NCI-H1436 (cell line): ENCODE results near the gene ZNF652.
"Not testable (repeated sequence)": the region's sequence is repeated elsewhere in the genome, so short reads cannot be mapped to it uniquely, and the experiment has no call there.

Experiments
- DNase-seq: peaks from one replicate; lab custom pipeline; 2025; lab: John Stamatoyannopoulos, UW

The ZNF652 gene

GRCh38 chr17:49315551-49316257, 46.3 kb downstream of the ZNF652 start:
- DNase-seq = peak; percentile 79

DNA sequence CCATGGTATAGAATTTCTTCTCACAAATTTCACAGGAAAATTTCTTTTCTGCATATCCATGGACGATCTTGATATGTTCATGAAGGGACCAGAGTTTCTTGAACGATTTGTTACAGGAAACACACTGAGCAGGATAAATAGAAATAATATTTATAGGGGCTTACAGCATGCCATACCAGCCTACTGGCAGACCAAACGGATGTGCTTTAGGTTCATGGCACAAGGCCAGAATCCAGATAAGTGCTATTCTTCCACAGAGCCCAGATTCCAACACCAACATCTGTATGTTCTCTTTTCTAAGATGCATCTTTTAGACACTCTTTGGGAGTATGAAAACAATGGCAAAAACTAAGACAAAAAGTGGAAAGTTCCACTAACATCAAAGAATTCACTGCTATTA, 49.3 kb downstream of the ZNF652 start:
- no peak for DNase-seq

GRCh38 chr17:49299996-49300395, 62.1 kb downstream of the ZNF652 start:
- no peak for DNase-seq

DNA sequence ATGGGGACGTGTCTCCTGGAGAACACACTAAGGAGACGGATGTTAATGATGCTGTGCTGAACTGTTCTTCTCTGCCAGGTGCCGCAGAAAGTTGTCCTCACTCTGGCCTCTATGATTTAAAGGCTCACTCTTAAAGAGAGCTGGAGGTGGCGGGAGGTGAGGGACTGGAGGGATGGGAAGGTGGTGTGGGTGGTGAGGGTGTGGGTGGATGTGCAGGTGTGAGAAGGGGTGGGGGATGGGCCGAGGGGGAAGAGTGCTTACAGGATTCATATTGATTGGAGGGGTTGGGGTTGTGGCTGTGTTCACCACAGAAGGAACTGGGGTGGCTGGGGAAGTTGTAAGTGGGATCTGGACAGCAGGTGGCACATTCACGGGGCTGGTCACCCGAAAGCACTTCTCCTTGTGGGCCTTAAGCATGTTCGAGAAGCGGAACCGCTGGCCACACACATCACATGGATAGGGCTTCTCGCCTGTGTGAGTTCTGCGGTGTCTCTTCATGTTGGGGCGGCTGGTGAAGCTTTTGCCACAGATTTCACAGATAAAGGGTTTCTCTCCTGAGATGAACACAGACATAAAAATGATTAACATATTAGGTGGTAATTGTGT, 63.6 kb downstream of the ZNF652 start:
- no peak for DNase-seq

DNA sequence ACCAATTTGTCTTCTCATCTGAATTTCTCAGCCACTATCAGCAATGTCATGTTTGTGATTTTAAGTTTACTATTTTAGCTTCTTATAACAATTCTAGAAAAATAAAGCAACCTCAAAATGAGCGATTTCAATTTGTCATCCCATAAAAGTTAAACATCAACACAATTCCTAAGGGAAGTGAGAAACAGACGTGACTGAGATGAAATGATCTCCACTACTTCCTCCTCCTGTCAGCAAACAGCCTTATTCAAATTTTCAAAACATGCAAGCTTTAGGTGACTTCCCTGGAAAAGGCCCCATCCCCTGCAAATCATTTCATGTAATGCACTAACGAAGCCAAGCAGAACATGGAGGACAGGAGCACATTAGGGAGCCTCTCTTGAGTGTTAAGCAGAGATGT, 64.9 kb downstream of the ZNF652 start:
- no peak for DNase-seq

DNA sequence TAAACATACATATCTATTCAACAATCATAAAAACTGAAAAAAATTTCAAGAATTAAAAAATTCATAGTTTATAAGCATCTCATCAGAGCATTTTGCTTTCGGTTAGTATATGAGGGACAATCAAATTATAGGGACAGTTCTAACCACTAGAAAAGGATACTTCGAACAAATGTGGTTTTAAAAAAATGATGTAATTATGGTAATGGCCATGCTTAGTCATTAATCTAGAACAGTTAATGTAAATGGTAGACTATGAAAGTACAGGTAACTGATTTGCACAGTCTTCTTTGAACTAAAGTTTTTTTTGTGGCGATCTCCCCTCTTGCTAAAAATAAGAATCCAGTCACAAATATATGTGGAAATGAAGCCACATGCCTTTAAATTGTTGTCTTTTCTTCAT, 67.9 kb downstream of the ZNF652 start:
- DNase-seq = no peak

GRCh38 chr17:49292901-49293300, 69.1 kb downstream of the ZNF652 start:
- no peak for DNase-seq

GRCh38 chr17:49291929-49292328, 70.1 kb downstream of the ZNF652 start:
- no peak for DNase-seq

DNA sequence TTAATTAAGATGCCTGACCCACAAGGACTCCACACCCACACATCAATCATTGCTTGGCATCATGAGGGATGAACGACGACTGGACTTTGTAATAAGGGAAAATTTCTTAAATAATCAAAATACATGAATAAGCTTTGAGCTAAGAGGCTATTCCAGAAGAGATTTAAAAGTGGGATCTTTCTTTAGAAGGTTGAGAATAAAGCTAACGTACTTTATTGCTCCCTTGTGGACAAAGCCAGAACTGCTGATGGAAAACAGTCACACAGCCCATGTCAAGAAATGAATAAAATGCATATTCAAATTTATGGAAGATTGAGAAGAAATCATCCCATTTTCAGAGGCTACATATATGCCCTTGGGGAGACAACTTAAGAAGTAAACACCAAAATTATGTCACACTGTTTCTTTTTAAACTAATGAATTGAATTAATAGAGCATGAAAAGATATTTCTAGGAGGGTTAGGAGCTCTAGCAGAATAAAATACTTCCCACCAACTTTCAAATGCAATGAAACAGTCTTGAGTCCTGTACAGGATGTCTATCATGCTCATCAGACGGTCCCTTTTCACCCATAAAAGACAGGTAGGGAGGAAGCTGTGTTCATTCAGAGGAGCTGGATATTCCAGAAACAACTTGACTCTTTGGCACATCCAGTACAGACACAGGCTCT, 71.2 kb downstream of the ZNF652 start:
- DNase-seq = peak; percentile 1

DNA sequence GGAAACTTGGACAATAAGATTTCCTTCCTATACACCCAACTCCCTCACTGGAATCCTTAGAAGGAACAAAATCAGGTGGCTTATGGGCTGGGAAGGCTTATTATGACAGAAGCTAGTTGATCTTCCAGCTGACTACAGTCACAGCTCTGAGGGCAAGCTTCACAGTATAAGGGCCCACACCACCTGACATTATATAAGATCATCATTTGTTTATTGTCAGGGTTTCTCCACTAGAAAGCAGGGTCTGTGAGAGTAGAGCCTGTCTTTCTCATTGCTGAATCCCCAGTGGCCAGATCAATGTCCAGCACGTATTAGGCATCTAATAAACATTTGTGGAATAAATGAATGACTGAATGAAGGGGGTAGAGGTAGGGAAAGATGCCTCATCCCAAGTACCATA, 73.7 kb downstream of the ZNF652 start:
- no peak for DNase-seq

- no peak for DNase-seq
Observed at GRCh38 chr17:49287481-49287880, 74.6 kb downstream of the ZNF652 start.

GRCh38 chr17:49286261-49286973, 75.6 kb downstream of the ZNF652 start:
- not testable (repeated sequence) for DNase-seq

GRCh38 chr17:49285716-49286115, 76.3 kb downstream of the ZNF652 start:
- no peak for DNase-seq

GRCh38 chr17:49280918-49281317, 81.1 kb downstream of the ZNF652 start:
- no peak for DNase-seq

- no peak for DNase-seq
Observed at GRCh38 chr17:49280061-49280460, 82.0 kb downstream of the ZNF652 start.

DNA sequence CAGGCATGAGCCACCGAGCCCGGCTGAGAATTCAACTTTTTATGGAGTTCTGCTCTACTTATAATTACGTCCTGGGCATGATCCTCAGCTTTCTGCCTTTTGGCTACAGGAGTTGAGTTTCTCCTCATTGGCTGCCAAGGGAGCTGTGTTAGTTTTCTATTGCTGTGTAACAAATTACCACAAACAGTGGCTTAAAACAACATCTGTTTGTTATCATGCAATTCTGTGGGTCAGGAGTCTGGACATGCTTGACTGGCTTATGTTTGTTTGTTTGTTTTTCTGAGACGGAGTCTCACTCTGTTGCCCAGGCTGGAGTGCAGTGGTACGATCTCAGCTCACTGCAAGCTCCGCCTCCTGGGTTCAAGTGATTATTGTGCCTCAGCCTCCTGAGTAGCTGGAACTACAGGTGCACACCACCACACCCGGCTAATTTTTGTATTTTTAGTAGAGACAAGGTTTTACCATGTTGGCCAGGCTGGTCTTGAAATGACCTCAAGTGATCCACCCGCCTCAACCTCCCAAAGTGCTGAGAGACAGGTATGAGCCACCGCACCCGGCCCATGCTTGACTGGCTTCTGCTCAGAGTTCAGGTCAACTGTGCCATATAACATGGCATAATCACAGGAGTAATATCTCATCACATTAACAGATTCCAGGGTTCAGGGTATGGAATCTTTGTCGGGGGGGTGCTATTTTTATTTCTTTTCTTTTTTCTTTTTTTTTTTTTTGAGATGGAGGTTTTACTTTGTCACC, 82.6 kb downstream of the ZNF652 start:
- DNase-seq = not testable (repeated sequence)

GRCh38 chr17:49278076-49278475, 84.0 kb downstream of the ZNF652 start:
- no peak for DNase-seq

- DNase-seq = no peak
Observed at GRCh38 chr17:49277638-49278037, 84.4 kb downstream of the ZNF652 start.

GRCh38 chr17:49275981-49276380, 86.1 kb downstream of the ZNF652 start:
- DNase-seq = not testable (repeated sequence)

GRCh38 chr17:49269356-49269755, 92.7 kb downstream of the ZNF652 start:
- DNase-seq = no peak

GRCh38 chr17:49267912-49268311, 94.1 kb downstream of the ZNF652 start:
- DNase-seq = no peak

DNA sequence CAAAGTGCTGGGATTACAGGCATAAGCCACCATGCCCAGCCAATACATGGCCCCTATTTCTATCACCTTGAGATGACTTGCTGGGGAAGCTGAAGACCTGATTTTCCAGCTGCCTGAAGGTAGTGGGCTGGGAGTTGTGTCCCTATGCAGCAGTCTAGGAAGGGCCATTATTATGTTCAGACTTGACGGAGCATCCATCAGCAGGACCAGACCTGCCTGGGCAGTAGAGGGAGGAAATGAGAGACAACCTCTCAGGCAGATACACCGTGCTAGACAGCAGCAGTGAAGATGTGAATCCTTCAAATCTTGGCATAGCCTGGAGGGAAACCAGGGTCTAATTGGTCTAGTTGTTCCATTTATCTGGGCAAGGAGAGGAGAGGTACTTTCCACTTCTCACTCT, 95.8 kb downstream of the ZNF652 start:
- no peak for DNase-seq
